Neuron (in vitro differentiated cells): ENCODE data around the gene NIBAN1.

Source experiments
- H2AFZ ChIP-seq: one replicate; pipeline ENCODE4 v1.6.1; 2013; ENCODE audit warnings: low read depth, mild to moderate bottlenecking, inconsistent platforms, low read length, moderate library complexity
- H3K27me3 ChIP-seq: one replicate; pipeline ENCODE4 v1.6.1; 2013; ENCODE audit warnings: low read length; ENCODE audit not compliant: insufficient read depth
- H3K36me3 ChIP-seq: one replicate; pipeline ENCODE4 v1.6.1; 2013; ENCODE audit warnings: low read length; ENCODE audit not compliant: insufficient read depth
- H3K4me1 ChIP-seq: one replicate; pipeline ENCODE4 v1.6.1; 2013; ENCODE audit warnings: low read length; ENCODE audit not compliant: insufficient read depth
- H3K4me3 ChIP-seq: 2 replicates; pipeline ENCODE4 v1.5.1; 2013; ENCODE audit warnings: mild to moderate bottlenecking, low read length, moderate library complexity
- H3K9me3 ChIP-seq: one replicate; pipeline ENCODE4 v1.6.1; 2013; ENCODE audit warnings: low read length

NIBAN1 gene

DNA sequence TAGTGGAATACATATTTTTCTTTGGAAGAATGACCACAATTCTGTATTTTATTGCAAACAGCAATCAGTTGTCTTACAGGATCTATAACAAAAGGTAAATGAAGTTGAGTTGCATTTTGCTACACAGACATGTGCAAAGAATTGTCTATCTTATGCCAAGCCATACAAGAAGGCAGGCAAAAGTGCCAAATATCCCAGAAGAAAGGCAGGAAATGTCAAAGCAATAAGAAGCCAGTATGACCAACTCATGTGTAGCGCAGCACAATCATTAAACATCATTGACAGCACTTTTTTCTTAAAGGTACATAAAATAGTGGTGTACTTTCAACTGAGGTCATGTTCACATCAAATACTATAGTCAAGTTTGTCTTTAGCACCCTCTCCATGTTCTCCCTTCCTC, 42.7 kb downstream of the NIBAN1 start:
- Histone ChIP-seq H2AFZ (no peak overlapping the region), H3K27me3 (no peaks in the 10 kb centered on the region), H3K4me3 (no peak overlapping the region), H3K4me1 (no peaks in the 10 kb centered on the region), H3K36me3 (no peaks in the 10 kb centered on the region), H3K9me3 (no peaks in the 10 kb centered on the region)

DNA sequence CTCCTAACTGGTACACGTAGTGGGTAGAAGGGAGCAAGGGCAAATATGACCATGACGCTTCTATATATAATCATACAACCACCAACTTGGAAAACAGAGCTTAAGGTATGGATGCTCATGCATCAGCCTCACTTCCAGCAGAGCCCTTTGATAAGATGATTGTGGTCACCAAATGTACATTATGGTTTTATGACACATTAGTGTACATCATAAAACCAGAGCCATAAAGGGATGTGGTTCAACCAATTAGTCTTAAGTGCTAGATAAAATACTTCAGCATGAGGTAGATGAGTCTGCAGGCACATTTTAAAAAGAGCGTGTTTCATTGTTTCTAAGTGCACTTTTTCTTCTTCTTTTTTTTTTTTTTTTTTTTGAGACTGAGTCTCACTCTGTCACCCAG, 43.7 kb downstream of the NIBAN1 start:
- Histone ChIP-seq H3K4me3 (no peak overlapping the region), H3K36me3 (no peaks in the 10 kb centered on the region), H3K27me3 (no peaks in the 10 kb centered on the region), H2AFZ (no peak overlapping the region), H3K9me3 (no peaks in the 10 kb centered on the region), H3K4me1 (no peaks in the 10 kb centered on the region)

DNA sequence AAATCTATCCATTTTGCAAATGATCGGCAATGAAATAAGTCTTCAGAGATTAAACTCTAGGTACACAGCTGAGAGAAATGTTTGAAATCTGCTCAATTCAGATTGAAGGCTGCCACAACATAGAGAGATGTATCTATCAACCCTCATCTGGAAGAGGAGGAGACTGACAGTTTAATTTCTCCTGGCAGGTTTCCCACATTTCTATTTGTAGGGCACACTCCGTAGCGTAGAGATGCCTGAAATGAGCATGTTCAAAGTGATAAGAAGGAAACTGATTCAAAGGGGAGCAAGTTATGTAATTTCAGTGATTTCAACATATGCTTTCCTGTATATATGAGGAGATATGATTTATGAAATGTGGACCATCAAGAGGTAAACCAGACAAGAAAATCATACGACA, 44.1 kb downstream of the NIBAN1 start:
- Histone ChIP-seq H2AFZ (no peak overlapping the region), H3K4me3 (no peak overlapping the region), H3K36me3 (no peaks in the 10 kb centered on the region), H3K9me3 (no peaks in the 10 kb centered on the region), H3K27me3 (no peaks in the 10 kb centered on the region), H3K4me1 (no peaks in the 10 kb centered on the region)

DNA sequence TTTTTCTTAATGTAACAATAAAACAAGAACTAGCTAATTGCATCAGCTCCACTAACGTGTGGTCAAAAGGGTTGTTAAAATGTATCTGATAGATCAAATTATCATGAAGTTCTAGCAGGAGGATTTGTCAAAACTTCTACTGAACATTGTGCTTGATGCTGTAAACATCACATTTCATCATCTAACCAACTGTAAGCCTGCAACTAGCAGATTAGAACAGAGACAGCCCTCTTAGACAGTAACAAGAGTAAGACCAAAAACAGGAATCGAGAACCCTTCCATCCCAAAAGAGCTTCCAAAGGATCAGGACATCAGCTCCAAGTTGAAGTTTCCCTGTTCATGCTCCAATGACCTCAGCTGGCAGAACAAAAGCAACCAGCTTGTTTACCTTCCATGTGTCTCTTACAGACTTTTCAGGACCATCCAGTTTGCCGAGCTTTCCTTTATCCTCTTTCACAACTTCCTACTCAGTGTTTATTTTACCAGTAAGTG, 44.6 kb downstream of the NIBAN1 start:
- H3K27me3 ChIP-seq, result no peaks in the 10 kb centered on the region
- no peak overlapping the region for H2AFZ ChIP-seq
- no peak overlapping the region for H3K4me3 ChIP-seq
- H3K36me3 ChIP-seq, result no peaks in the 10 kb centered on the region
- no peaks in the 10 kb centered on the region for H3K4me1 ChIP-seq
- H3K9me3 ChIP-seq, result no peaks in the 10 kb centered on the region

DNA sequence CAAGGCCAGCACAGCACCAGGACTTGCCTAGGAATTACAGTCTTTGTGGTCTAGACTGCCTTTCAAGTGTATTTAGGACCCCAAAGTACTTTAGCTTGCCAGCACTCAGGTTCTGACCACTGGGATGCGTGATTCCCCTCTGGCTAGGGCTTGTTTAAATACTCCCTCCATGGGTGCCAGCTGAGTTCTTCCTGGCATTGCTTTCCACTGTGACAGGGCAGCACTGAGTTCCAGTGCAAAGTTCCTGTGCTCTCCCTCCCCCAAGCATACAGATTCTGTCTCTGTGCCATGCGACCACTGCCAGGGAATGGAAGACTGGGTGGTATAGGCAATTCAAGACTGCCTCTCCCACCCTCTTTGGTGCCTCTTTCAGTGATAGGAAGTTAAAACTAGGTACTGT, 45.9 kb downstream of the NIBAN1 start:
- H3K4me1 ChIP-seq, result no peaks in the 10 kb centered on the region
- no peak overlapping the region for H2AFZ ChIP-seq
- no peaks in the 10 kb centered on the region for H3K27me3 ChIP-seq
- no peaks in the 10 kb centered on the region for H3K36me3 ChIP-seq
- no peak overlapping the region for H3K4me3 ChIP-seq
- H3K9me3 ChIP-seq, result no peaks in the 10 kb centered on the region
